Measurements from ENCODE around the gene PGR. TPM values are rescaled to one million over a fixed set of nuclear protein-coding genes. Genes with fewer than 3 reads are reported as not detected.

Gene PGR
- total RNA-seq, 1 donor, result under 0.01 TPM

- H3K79me2 ChIP-seq (ENCODE audit: insufficient read depth, low read length), result no peaks in the 10 kb centered on the region
- H3K9me3 ChIP-seq (ENCODE audit: low read depth, low read length), result no peaks in the 10 kb centered on the region
- H3K4me2 ChIP-seq (ENCODE audit: insufficient read depth, low read length), result no peak overlapping the region
- no peaks in the 10 kb centered on the region for H3K4me1 ChIP-seq (ENCODE audit: insufficient read depth, low read length)
- no peak overlapping the region for H3K4me3 ChIP-seq (ENCODE audit: insufficient read depth, low read length)
- peaks cover 3% of the 10 kb centered on the region for H3K27me3 ChIP-seq (ENCODE audit: insufficient read depth, low read length)
- no peaks in the 10 kb centered on the region for H4K20me1 ChIP-seq (ENCODE audit: insufficient read depth, low read length)
- no peak overlapping the region for H3K27ac ChIP-seq (ENCODE audit: low read depth, low read length)
- H3K36me3 ChIP-seq (ENCODE audit: insufficient read depth, low read length), result no peaks in the 10 kb centered on the region
- no peak overlapping the region for H2AFZ ChIP-seq (ENCODE audit: low read length)
- no peak for DNase-seq (ENCODE audit: insufficient read length, low spot score, missing footprints)
- TF ChIP-seq CTCF (IDR thresholded peaks at IDR 0.05; ENCODE audit: extremely low read depth, low read depth, low read length), result no peak
Measured at GRCh38 chr11:101035872-101036271, 93.7 kb downstream of the PGR start.

GRCh38 chr11:101034076-101034475 is 95.5 kb downstream of the PGR start:
- Histone ChIP-seq H4K20me1 (ENCODE audit: insufficient read depth, low read length) (no peaks in the 10 kb centered on the region), H3K9me3 (ENCODE audit: low read depth, low read length) (no peaks in the 10 kb centered on the region), H3K36me3 (ENCODE audit: insufficient read depth, low read length) (no peaks in the 10 kb centered on the region), H3K27ac (ENCODE audit: low read depth, low read length) (no peak overlapping the region), H3K4me2 (ENCODE audit: insufficient read depth, low read length) (no peak overlapping the region), H2AFZ (ENCODE audit: low read length) (no peak overlapping the region), H3K79me2 (ENCODE audit: insufficient read depth, low read length) (no peaks in the 10 kb centered on the region), H3K4me1 (ENCODE audit: insufficient read depth, low read length) (no peaks in the 10 kb centered on the region), H3K27me3 (ENCODE audit: insufficient read depth, low read length) (peaks cover 3% of the 10 kb centered on the region), H3K4me3 (ENCODE audit: insufficient read depth, low read length) (no peak overlapping the region)
- DNase-seq (ENCODE audit: insufficient read length, low spot score, missing footprints), result no peak
- TF ChIP-seq CTCF (IDR thresholded peaks at IDR 0.05; ENCODE audit: extremely low read depth, low read depth, low read length), result no peak

GRCh38 chr11:101032991-101033390 is 96.6 kb downstream of the PGR start:
- no peaks in the 10 kb centered on the region for H3K4me1 ChIP-seq (ENCODE audit: insufficient read depth, low read length)

GRCh38 chr11:101031713-101032112 is 97.9 kb downstream of the PGR start:
- DNase-seq (ENCODE audit: insufficient read length, low spot score, missing footprints), result no peak
- Histone ChIP-seq H2AFZ (ENCODE audit: low read length) (no peak overlapping the region), H3K4me2 (ENCODE audit: insufficient read depth, low read length) (no peak overlapping the region), H3K27me3 (ENCODE audit: insufficient read depth, low read length) (peaks cover 3% of the 10 kb centered on the region), H3K4me3 (ENCODE audit: insufficient read depth, low read length) (no peak overlapping the region), H3K4me1 (ENCODE audit: insufficient read depth, low read length) (no peaks in the 10 kb centered on the region), H3K79me2 (ENCODE audit: insufficient read depth, low read length) (no peaks in the 10 kb centered on the region), H3K27ac (ENCODE audit: low read depth, low read length) (no peak overlapping the region), H4K20me1 (ENCODE audit: insufficient read depth, low read length) (no peaks in the 10 kb centered on the region), H3K36me3 (ENCODE audit: insufficient read depth, low read length) (no peaks in the 10 kb centered on the region), H3K9me3 (ENCODE audit: low read depth, low read length) (no peaks in the 10 kb centered on the region)
- no peak for TF ChIP-seq CTCF (IDR thresholded peaks at IDR 0.05; ENCODE audit: extremely low read depth, low read depth, low read length)

More at GRCh38 chr11:101032991-101033390, 96.6 kb downstream of the PGR start:
- peaks cover 3% of the 10 kb centered on the region for H3K27me3 ChIP-seq (ENCODE audit: insufficient read depth, low read length)
- no peaks in the 10 kb centered on the region for H3K9me3 ChIP-seq (ENCODE audit: low read depth, low read length)
- H3K4me3 ChIP-seq (ENCODE audit: insufficient read depth, low read length), result no peak overlapping the region
- no peak for TF ChIP-seq CTCF (IDR thresholded peaks at IDR 0.05; ENCODE audit: extremely low read depth, low read depth, low read length)
- H3K27ac ChIP-seq (ENCODE audit: low read depth, low read length), result no peak overlapping the region
- H3K4me2 ChIP-seq (ENCODE audit: insufficient read depth, low read length), result no peak overlapping the region
- H3K79me2 ChIP-seq (ENCODE audit: insufficient read depth, low read length), result no peaks in the 10 kb centered on the region
- no peaks in the 10 kb centered on the region for H3K36me3 ChIP-seq (ENCODE audit: insufficient read depth, low read length)
- H2AFZ ChIP-seq (ENCODE audit: low read length), result no peak overlapping the region
- no peak for DNase-seq (ENCODE audit: insufficient read length, low spot score, missing footprints)
- H4K20me1 ChIP-seq (ENCODE audit: insufficient read depth, low read length), result no peaks in the 10 kb centered on the region
